ENCODE data around the gene RRP1B. TPM values are rescaled to one million over a fixed set of nuclear protein-coding genes. Genes with fewer than 3 reads are reported as not detected.
"Not testable (repeated sequence)": the region's sequence is repeated elsewhere in the genome, so short reads cannot be mapped to it uniquely, and the experiment has no call there.

Gene RRP1B
- total and polyA plus RNA-seq, 4 experiments from 2014 or later: 19.8 to 40.5 (median 39.0) TPM

DNA sequence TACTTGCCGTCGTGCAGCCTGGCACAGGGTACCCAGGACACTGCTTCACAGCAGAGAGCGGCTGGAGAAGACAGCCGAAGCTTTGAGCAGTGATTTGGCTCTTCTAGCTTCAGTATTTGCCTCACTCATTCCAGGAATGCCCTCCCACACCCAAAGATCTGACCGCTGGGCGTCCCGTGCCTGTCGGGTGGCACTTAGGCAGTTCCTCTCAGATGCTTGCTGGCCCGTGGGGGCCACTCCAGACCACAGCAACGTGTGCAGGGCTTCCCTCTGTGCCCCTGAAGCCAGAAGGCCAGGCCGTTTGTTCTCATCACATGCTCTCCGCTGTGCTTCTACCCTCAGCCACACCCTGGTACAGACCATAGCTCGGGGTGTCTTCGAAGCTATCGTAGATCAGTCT lies 17.0 kb downstream of the RRP1B start:
- Histone ChIP-seq H3K4me3 (ENCODE audit: low read length in 2 of 2) (no peak overlapping the region), H3K36me3 (ENCODE audit: insufficient read depth, low read length) (peaks cover 49% of the 10 kb centered on the region), H3K27me3 (ENCODE audit: insufficient read depth, low read length) (no peaks in the 10 kb centered on the region), H3K4me1 (ENCODE audit: insufficient read depth, low read length) (no peaks in the 10 kb centered on the region), H3K9me3 (ENCODE audit: control insufficient read depth in 1 of 2, low read length in 2 of 2) (no peaks in the 10 kb centered on the region), H3K27ac (ENCODE audit: low read depth, low read length) (no peak overlapping the region)
- ChIA-PET CTCF (ENCODE audit: partially characterized antibody) (no interaction called here), POLR2A (ENCODE audit: partially characterized antibody) (interaction anchor here (1.0 kb wide), 1 partner anchor 113 kb away, joined by 3 read pairs; the partner anchor contains the start of gene RRP1)
- H3K27ac Mint-ChIP-seq: peak overlapping the region in 1 of 7 donors; percentile 17
- H3K4me3 Mint-ChIP-seq: no peak overlapping the region
- no peaks in the 10 kb centered on the region for H3K27me3 Mint-ChIP-seq
- intact Hi-C loops (cut with micrococcal nuclease): no loop called here
- H3K4me1 Mint-ChIP-seq: peaks cover 0 to 10% (median 5%) of the 10 kb centered on the region in 4 donors
- DNase-seq: no peak
- H3K36me3 Mint-ChIP-seq: peaks cover 49 to 73% of the 10 kb centered on the region in 2 donors
- H3K9me3 Mint-ChIP-seq: no peaks in the 10 kb centered on the region

DNA sequence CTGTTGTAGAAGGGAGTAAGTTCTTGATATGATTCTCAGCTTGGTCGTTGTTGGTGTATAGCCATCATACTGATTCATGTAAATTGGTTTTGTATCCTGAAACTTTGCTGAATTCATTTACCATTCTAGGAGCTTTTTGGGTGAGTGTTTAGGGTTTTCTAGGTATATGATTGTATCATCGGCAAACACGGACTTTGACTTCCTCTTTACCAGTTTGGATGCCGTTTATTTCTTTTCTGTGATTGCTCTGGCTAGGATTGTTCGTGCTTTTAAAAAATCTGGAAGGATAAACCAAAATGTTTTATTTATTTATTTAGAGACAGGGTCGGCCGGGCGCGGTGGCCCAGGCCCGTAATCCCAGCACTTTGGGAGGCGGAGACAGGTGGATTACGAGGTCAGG lies 20.6 kb downstream of the RRP1B start:
- ChIA-PET CTCF (ENCODE audit: partially characterized antibody) (no interaction called here), POLR2A (ENCODE audit: partially characterized antibody) (no interaction called here)
- Histone ChIP-seq H3K36me3 (ENCODE audit: insufficient read depth, low read length) (peaks cover 58% of the 10 kb centered on the region), H3K9me3 (ENCODE audit: control insufficient read depth in 1 of 2, low read length in 2 of 2) (no peaks in the 10 kb centered on the region), H3K4me3 (ENCODE audit: low read length in 2 of 2) (no peak overlapping the region), H3K27me3 (ENCODE audit: insufficient read depth, low read length) (no peaks in the 10 kb centered on the region), H3K4me1 (ENCODE audit: insufficient read depth, low read length) (no peaks in the 10 kb centered on the region), H3K27ac (ENCODE audit: low read depth, low read length) (no peak overlapping the region)
- no peak for DNase-seq
- Mint-ChIP-seq H3K4me3 (no peak overlapping the region), H3K36me3 (peaks cover 50 to 70% of the 10 kb centered on the region in 2 donors), H3K27me3 (no peaks in the 10 kb centered on the region), H3K9me3 (no peaks in the 10 kb centered on the region), H3K4me1 (peaks cover 5 to 9% (median 7%) of the 10 kb centered on the region in 4 donors), H3K27ac (peak overlapping the region in 2 of 7 donors; percentile 3 to 69)
- intact Hi-C loops (cut with micrococcal nuclease): no loop called here

DNA sequence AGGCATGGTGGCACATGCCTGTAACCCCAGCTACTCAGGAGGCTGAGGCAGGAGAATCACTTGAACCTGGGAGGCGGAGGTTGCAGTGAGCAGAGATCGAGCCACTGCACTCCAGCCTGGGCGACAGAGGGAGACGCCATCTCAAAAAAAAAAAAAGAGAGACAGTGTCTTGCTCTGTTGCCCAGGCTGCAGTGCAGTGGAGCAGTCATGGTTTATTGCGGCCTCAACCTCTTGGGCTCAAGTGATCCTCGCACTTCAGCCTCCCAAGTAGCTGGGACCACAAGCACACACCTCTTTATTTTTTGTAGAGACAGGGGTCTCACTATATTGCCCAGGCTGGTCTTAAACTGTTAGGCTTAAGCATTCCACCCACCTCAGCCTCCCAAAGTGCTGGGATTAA lies 21.1 kb downstream of the RRP1B start:
- H3K4me3 ChIP-seq (ENCODE audit: low read length in 2 of 2); H3K9me3 Mint-ChIP-seq; H3K27ac ChIP-seq (ENCODE audit: low read depth, low read length); H3K27ac Mint-ChIP-seq; intact Hi-C loops (cut with micrococcal nuclease); DNase-seq; H3K4me1 Mint-ChIP-seq; CTCF ChIA-PET (ENCODE audit: partially characterized antibody); H3K9me3 ChIP-seq (ENCODE audit: control insufficient read depth in 1 of 2, low read length in 2 of 2); H3K27me3 Mint-ChIP-seq; H3K4me3 Mint-ChIP-seq; H3K4me1 ChIP-seq (ENCODE audit: insufficient read depth, low read length); POLR2A ChIA-PET (ENCODE audit: partially characterized antibody); H3K27me3 ChIP-seq (ENCODE audit: insufficient read depth, low read length): not testable (repeated sequence)
- peaks cover 59% of the 10 kb centered on the region for H3K36me3 ChIP-seq (ENCODE audit: insufficient read depth, low read length)
- H3K36me3 Mint-ChIP-seq: peaks cover 51 to 70% of the 10 kb centered on the region in 2 donors

DNA sequence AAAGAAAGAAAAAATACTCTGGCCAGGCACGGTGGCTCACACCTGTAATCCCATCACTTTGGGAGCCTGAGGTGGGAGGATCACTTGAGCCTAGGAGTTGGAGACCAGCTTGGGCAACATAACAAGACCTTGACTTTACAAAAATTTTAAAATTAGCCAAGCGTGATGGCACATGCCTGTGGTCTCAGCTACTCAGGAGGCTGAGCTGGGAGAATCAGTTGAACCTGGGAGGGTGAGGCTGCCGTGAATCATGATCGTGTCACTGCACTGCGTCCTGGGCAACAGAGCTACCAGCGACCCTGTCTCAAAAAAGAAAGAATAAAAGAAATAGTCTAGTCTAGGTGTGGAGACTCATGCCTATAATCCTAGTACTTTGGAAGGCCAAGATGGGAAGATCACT lies 22.3 kb downstream of the RRP1B start:
- Mint-ChIP-seq H3K9me3 (no peaks in the 10 kb centered on the region), H3K27ac (no peak overlapping the region), H3K4me1 (peaks cover 5 to 9% (median 7%) of the 10 kb centered on the region in 4 donors), H3K4me3 (no peak overlapping the region), H3K27me3 (no peaks in the 10 kb centered on the region), H3K36me3 (peaks cover 53 to 72% of the 10 kb centered on the region in 2 donors)
- CTCF ChIA-PET (ENCODE audit: partially characterized antibody): no interaction called here
- Histone ChIP-seq H3K4me1 (ENCODE audit: insufficient read depth, low read length) (no peaks in the 10 kb centered on the region), H3K4me3 (ENCODE audit: low read length in 2 of 2) (no peak overlapping the region), H3K36me3 (ENCODE audit: insufficient read depth, low read length) (peaks cover 61% of the 10 kb centered on the region), H3K27ac (ENCODE audit: low read depth, low read length) (no peak overlapping the region), H3K9me3 (ENCODE audit: control insufficient read depth in 1 of 2, low read length in 2 of 2) (no peaks in the 10 kb centered on the region), H3K27me3 (ENCODE audit: insufficient read depth, low read length) (no peaks in the 10 kb centered on the region)
- POLR2A ChIA-PET (ENCODE audit: partially characterized antibody): no interaction called here
- no peak for DNase-seq
- intact Hi-C loops (cut with micrococcal nuclease): no loop called here

- intact Hi-C loops (cut with micrococcal nuclease): no loop called here
- ChIA-PET POLR2A (ENCODE audit: partially characterized antibody) (no interaction called here), CTCF (ENCODE audit: partially characterized antibody) (no interaction called here)
- Histone ChIP-seq H3K4me1 (ENCODE audit: insufficient read depth, low read length) (no peaks in the 10 kb centered on the region), H3K36me3 (ENCODE audit: insufficient read depth, low read length) (peaks cover 71% of the 10 kb centered on the region), H3K9me3 (ENCODE audit: control insufficient read depth in 1 of 2, low read length in 2 of 2) (no peaks in the 10 kb centered on the region), H3K4me3 (ENCODE audit: low read length in 2 of 2) (no peak overlapping the region), H3K27me3 (ENCODE audit: insufficient read depth, low read length) (no peaks in the 10 kb centered on the region), H3K27ac (ENCODE audit: low read depth, low read length) (no peak overlapping the region)
- peaks cover 4 to 9% (median 5%) of the 10 kb centered on the region in 4 donors for H3K4me1 Mint-ChIP-seq
- no peak overlapping the region for H3K4me3 Mint-ChIP-seq
- H3K27me3 Mint-ChIP-seq: no peaks in the 10 kb centered on the region
- peaks cover 52 to 68% of the 10 kb centered on the region in 2 donors for H3K36me3 Mint-ChIP-seq
- no peaks in the 10 kb centered on the region for H3K9me3 Mint-ChIP-seq
- peak overlapping the region in 3 of 7 donors; percentile 22 to 84 (median 68) for H3K27ac Mint-ChIP-seq
- DNase-seq: no peak
Measured at GRCh38 chr21:43684424-43684823, 25.1 kb downstream of the RRP1B start.

DNA sequence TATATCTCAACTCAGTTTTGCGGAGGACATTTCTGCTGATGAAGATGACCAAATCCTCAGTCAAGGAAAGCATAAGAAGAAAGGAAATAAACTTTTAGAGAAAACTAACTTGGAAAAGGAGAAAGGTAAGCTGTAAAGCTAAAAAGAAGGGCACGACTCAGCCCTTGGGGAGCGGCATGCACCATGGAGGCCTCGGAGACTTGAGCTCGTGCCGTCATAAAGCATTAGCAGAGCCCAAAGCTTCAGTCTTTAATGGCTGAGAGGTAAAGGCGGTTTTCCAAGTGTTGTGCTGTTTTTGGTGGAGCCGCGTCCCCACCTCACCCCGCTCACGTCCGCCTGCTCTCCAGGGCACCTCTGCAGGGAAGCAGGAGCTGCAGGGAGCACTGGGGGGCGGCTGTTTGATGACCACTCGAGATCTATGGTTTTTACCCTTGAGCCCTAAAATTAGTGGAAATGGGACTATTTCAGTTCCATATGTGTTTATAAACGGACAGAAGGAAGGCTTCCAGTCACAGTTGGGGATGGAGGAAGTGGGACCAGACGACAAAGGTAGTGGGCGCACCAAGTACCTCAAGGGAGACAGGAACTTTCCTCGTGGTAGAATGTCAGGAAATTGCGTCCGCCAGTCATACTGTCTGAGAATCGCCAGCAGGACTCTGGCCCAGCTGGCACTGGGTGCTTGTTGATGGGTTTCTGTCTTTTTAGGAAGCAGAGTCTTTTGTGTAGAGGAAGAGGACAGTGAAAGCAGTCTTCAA lies 27.6 kb downstream of the RRP1B start:
- peaks cover 48 to 71% of the 10 kb centered on the region in 2 donors for H3K36me3 Mint-ChIP-seq
- H3K4me1 Mint-ChIP-seq: peaks cover 0 to 9% (median 2%) of the 10 kb centered on the region in 4 donors
- intact Hi-C loops (cut with micrococcal nuclease): no loop called here
- ChIA-PET CTCF (ENCODE audit: partially characterized antibody) (no interaction called here), POLR2A (ENCODE audit: partially characterized antibody) (no interaction called here)
- no peak overlapping the region for H3K27ac ChIP-seq (ENCODE audit: low read depth, low read length)
- H3K27me3 ChIP-seq (ENCODE audit: insufficient read depth, low read length): no peaks in the 10 kb centered on the region
- no peak for DNase-seq
- H3K4me3 ChIP-seq (ENCODE audit: low read length in 2 of 2): no peak overlapping the region
- no peak overlapping the region for H3K4me3 Mint-ChIP-seq
- H3K9me3 ChIP-seq (ENCODE audit: control insufficient read depth in 1 of 2, low read length in 2 of 2): no peaks in the 10 kb centered on the region
- peaks cover 76% of the 10 kb centered on the region for H3K36me3 ChIP-seq (ENCODE audit: insufficient read depth, low read length)
- H3K27ac Mint-ChIP-seq: no peak overlapping the region
- no peaks in the 10 kb centered on the region for H3K4me1 ChIP-seq (ENCODE audit: insufficient read depth, low read length)
- H3K9me3 Mint-ChIP-seq: no peaks in the 10 kb centered on the region
- H3K27me3 Mint-ChIP-seq: no peaks in the 10 kb centered on the region

DNA sequence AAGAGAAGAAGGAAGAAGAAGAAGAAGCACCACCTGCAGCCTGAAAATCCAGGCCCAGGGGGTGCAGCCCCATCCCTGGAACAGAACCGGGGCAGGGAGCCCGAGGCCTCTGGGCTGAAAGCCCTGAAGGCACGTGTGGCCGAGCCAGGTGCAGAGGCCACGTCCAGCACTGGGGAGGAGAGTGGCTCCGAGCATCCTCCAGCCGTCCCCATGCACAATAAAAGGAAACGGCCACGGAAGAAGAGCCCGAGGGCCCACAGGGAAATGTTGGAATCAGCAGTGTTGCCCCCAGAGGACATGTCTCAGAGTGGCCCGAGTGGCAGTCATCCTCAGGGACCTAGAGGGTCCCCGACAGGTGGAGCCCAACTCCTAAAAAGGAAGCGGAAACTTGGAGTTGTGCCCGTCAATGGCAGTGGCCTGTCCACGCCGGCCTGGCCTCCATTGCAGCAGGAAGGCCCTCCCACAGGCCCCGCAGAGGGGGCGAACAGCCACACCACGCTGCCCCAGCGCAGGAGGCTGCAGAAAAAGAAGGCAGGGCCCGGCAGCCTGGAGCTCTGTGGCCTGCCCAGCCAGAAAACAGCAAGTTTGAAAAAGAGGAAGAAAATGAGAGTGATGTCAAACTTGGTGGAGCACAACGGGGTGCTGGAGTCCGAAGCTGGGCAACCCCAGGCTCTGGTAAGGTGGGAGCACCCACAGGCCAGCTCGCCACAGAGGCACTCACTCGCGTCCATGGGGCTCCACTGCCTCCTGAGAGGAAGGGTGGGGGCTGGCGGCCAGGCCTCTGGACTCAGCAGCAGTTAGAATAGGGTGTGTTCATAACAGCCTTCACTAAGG lies 28.4 kb downstream of the RRP1B start:
- H3K9me3 Mint-ChIP-seq: no peaks in the 10 kb centered on the region
- POLR2A ChIA-PET (ENCODE audit: partially characterized antibody): no interaction called here
- no peaks in the 10 kb centered on the region for H3K9me3 ChIP-seq (ENCODE audit: control insufficient read depth in 1 of 2, low read length in 2 of 2)
- H3K36me3 ChIP-seq (ENCODE audit: insufficient read depth, low read length): peaks cover 69% of the 10 kb centered on the region
- no peak overlapping the region for H3K4me3 Mint-ChIP-seq
- no peak overlapping the region for H3K4me3 ChIP-seq (ENCODE audit: low read length in 2 of 2)
- peaks cover 45 to 67% of the 10 kb centered on the region in 2 donors for H3K36me3 Mint-ChIP-seq
- H3K27me3 ChIP-seq (ENCODE audit: insufficient read depth, low read length): no peaks in the 10 kb centered on the region
- CTCF ChIA-PET (ENCODE audit: partially characterized antibody): no interaction called here
- H3K27me3 Mint-ChIP-seq: no peaks in the 10 kb centered on the region
- peaks cover 0 to 9% (median 1%) of the 10 kb centered on the region in 4 donors for H3K4me1 Mint-ChIP-seq
- no peaks in the 10 kb centered on the region for H3K4me1 ChIP-seq (ENCODE audit: insufficient read depth, low read length)
- H3K27ac ChIP-seq (ENCODE audit: low read depth, low read length): no peak overlapping the region
- H3K27ac Mint-ChIP-seq: no peak overlapping the region
- no peak for DNase-seq
- intact Hi-C loops (cut with micrococcal nuclease): no loop called here
